HAP-1 (cell line): ENCODE data around the gene LENG9.
"Not testable (repeated sequence)": the region's sequence is repeated elsewhere in the genome, so short reads cannot be mapped to it uniquely, and the experiment has no call there.

ENCODE experiments used
- DNase-seq, 2 experiments: peaks; one replicate each; pipeline ENCODE4 v3.0.0-alpha.2; 2016 to 2020; ENCODE audit warnings: low spot score in 2 of 2
- H3K27me3 ChIP-seq: fragments of 250-450 bp; sonication (Bioruptor Pico); 2 replicates; pipeline ENCODE4 v1.5.1; 2020; ENCODE audit warnings: low read depth, mild to moderate bottlenecking, moderate library complexity
- H3K36me3 ChIP-seq: fragments of 250-450 bp; sonication (Bioruptor Pico); replicated peaks from 2 replicates; pipeline ENCODE4 v1.5.1; 2020; ENCODE audit warnings: mild to moderate bottlenecking
- H3K4me1 ChIP-seq: fragments of 250-450 bp; sonication (Bioruptor Pico); 2 replicates; pipeline ENCODE4 v1.5.1; 2020; ENCODE audit warnings: mild to moderate bottlenecking
- H3K4me3 ChIP-seq: fragments of 250-450 bp; sonication (Bioruptor Pico); 2 replicates; pipeline ENCODE4 v1.5.1; 2020; ENCODE audit warnings: mild to moderate bottlenecking, moderate library complexity
- H3K9me3 ChIP-seq: fragments of 250-450 bp; sonication (Bioruptor Pico); 2 replicates; pipeline ENCODE4 v1.5.1; 2020; ENCODE audit warnings: mild to moderate bottlenecking, moderate library complexity
- in situ Hi-C: fragments of 300-500 bp; cut with MboI; formaldehyde crosslinking; loops from 3 replicates; pipeline ENCODE4 v1.14.3; 2020; ENCODE audit warnings: low sequenced_read_pairs, inconsistent platforms, mixed read lengths

Gene LENG9

GRCh38 chr19:54463531-54464043 is at the start of gene LENG9:
TSS of gene LENG9 (minus strand) at chr19:54463778. CDS start at chr19:54463526, 252 bp downstream.
- in situ Hi-C loops: loop anchor here (25.0 kb wide), 1 partner anchor 1199 kb away; the partner anchor contains the start of gene U2AF2
- Histone ChIP-seq H3K4me1 (no peaks in the 10 kb centered on the region; the same call in none of the 2 replicates), H3K4me3 (peak within 1 kb of the TSS; percentile 59), H3K36me3 (peaks cover 32% of the 10 kb centered on the region), H3K9me3 (no peaks in the 10 kb centered on the region), H3K27me3 (no peaks in the 10 kb centered on the region)
- peak; percentile 91 to 99 for DNase-seq

- H3K4me3 ChIP-seq, H3K36me3 ChIP-seq, H3K4me1 ChIP-seq, H3K27me3 ChIP-seq, in situ Hi-C loops, DNase-seq, H3K9me3 ChIP-seq: not testable (repeated sequence)
These were observed 45.8 kb upstream of the LENG9 start for GRCh38 chr19:54509200-54509940.

GRCh38 chr19:54508487-54508886 is 44.9 kb upstream of the LENG9 start:
- in situ Hi-C loops, H3K27me3 ChIP-seq: not testable (repeated sequence)

GRCh38 chr19:54507824-54508223 is 44.2 kb upstream of the LENG9 start:
- no peaks in the 10 kb centered on the region for H3K4me1 ChIP-seq
- H3K4me3 ChIP-seq: no peak overlapping the region
- H3K36me3 ChIP-seq: no peaks in the 10 kb centered on the region
- in situ Hi-C loops: no loop called here
- H3K9me3 ChIP-seq: no peaks in the 10 kb centered on the region
- no peaks in the 10 kb centered on the region; the same call in 1 of the 2 replicates for H3K27me3 ChIP-seq
- DNase-seq: no peak

More at GRCh38 chr19:54508487-54508886, 44.9 kb upstream of the LENG9 start:
- H3K9me3 ChIP-seq, H3K36me3 ChIP-seq, H3K4me3 ChIP-seq, DNase-seq, H3K4me1 ChIP-seq: not testable (repeated sequence)

GRCh38 chr19:54507038-54507717 is 43.6 kb upstream of the LENG9 start:
- H3K27me3 ChIP-seq, H3K4me3 ChIP-seq, H3K4me1 ChIP-seq, DNase-seq, in situ Hi-C loops, H3K36me3 ChIP-seq, H3K9me3 ChIP-seq: not testable (repeated sequence)

GRCh38 chr19:54506079-54506478 is 42.5 kb upstream of the LENG9 start:
- Histone ChIP-seq H3K9me3 (no peaks in the 10 kb centered on the region), H3K27me3 (no peaks in the 10 kb centered on the region; the same call in 1 of the 2 replicates), H3K36me3 (no peaks in the 10 kb centered on the region), H3K4me1 (no peaks in the 10 kb centered on the region), H3K4me3 (no peak overlapping the region)
- no peak for DNase-seq
- in situ Hi-C loops: no loop called here

- H3K36me3 ChIP-seq, H3K9me3 ChIP-seq, in situ Hi-C loops, H3K27me3 ChIP-seq, H3K4me3 ChIP-seq, H3K4me1 ChIP-seq, DNase-seq: not testable (repeated sequence)
These were observed 42.0 kb upstream of the LENG9 start for GRCh38 chr19:54505542-54505941.

- DNase-seq: no peak
These were observed 39.0 kb upstream of the LENG9 start, which contains the start of gene LAIR2 for GRCh38 chr19:54502518-54503048. TSS of gene LAIR2 (plus strand) at chr19:54502831. CDS start at chr19:54502919, 88 bp downstream.

GRCh38 chr19:54498451-54498772 is 34.8 kb upstream of the LENG9 start:
- H3K27me3 ChIP-seq, H3K36me3 ChIP-seq, H3K9me3 ChIP-seq, H3K4me3 ChIP-seq, in situ Hi-C loops, H3K4me1 ChIP-seq, DNase-seq: not testable (repeated sequence)

More at GRCh38 chr19:54502518-54503048, 39.0 kb upstream of the LENG9 start, which contains the start of gene LAIR2:
- in situ Hi-C loops: no loop called here
- H3K4me3 ChIP-seq: no peak within 1 kb of the TSS
- H3K9me3 ChIP-seq: no peaks in the 10 kb centered on the region
- no peaks in the 10 kb centered on the region for H3K4me1 ChIP-seq
- H3K36me3 ChIP-seq: no peaks in the 10 kb centered on the region
- H3K27me3 ChIP-seq: no peaks in the 10 kb centered on the region; the same call in 1 of the 2 replicates

- in situ Hi-C loops, DNase-seq, H3K27me3 ChIP-seq, H3K9me3 ChIP-seq, H3K4me1 ChIP-seq, H3K36me3 ChIP-seq, H3K4me3 ChIP-seq: not testable (repeated sequence)
These were observed 34.3 kb upstream of the LENG9 start for GRCh38 chr19:54497747-54498450.

- H3K9me3 ChIP-seq, H3K4me3 ChIP-seq, in situ Hi-C loops: not testable (repeated sequence)
These were observed 31.7 kb upstream of the LENG9 start for GRCh38 chr19:54495284-54495683.

GRCh38 chr19:54493967-54494585 is 30.5 kb upstream of the LENG9 start:
- Histone ChIP-seq H3K36me3 (no peaks in the 10 kb centered on the region), H3K9me3 (no peaks in the 10 kb centered on the region), H3K4me1 (no peaks in the 10 kb centered on the region), H3K4me3 (no peak overlapping the region), H3K27me3 (no peaks in the 10 kb centered on the region)
- in situ Hi-C loops: no loop called here
- DNase-seq: no peak

More at GRCh38 chr19:54495284-54495683, 31.7 kb upstream of the LENG9 start:
- not testable (repeated sequence) for H3K4me1 ChIP-seq, H3K36me3 ChIP-seq, DNase-seq, H3K27me3 ChIP-seq

- in situ Hi-C loops, H3K9me3 ChIP-seq: not testable (repeated sequence)
These were observed 29.5 kb upstream of the LENG9 start for GRCh38 chr19:54493056-54493455.

More at GRCh38 chr19:54493056-54493455, 29.5 kb upstream of the LENG9 start:
- DNase-seq, H3K27me3 ChIP-seq, H3K4me3 ChIP-seq, H3K36me3 ChIP-seq, H3K4me1 ChIP-seq: not testable (repeated sequence)
